MM.1S (cell line): Measurements from ENCODE around the gene PPP6R2.

Experiments
- CTCF ChIP-seq: fragments of 300-600 bp; sonication (generic); IDR thresholded peaks from 2 replicates; pipeline ENCODE4 v1.5.1; 2016; ENCODE audit warnings: antibody characterized with exemption, low read length, mixed read lengths
- EZH2 ChIP-seq: fragments of 300-600 bp; sonication (generic); optimal IDR thresholded peaks from 2 replicates; pipeline ENCODE3; 2017; ENCODE audit warnings: low read depth, mild to moderate bottlenecking, antibody characterized with exemption, low read length, mixed read lengths
- EZH2phosphoT487 ChIP-seq: fragments of 300-600 bp; sonication (generic); IDR thresholded peaks from 2 replicates; pipeline ENCODE4 v1.6.1; 2018; ENCODE audit warnings: antibody characterized with exemption, low read length

GRCh38 chr22:50302564-50302963, 40.6 kb upstream of the PPP6R2 start:
- no peak for TF ChIP-seq CTCF
- no peak for TF ChIP-seq EZH2
- TF ChIP-seq EZH2phosphoT487 = no peak
